Erythroblast (primary cell): Measurements from ENCODE around the gene CDK14.

Experiments
- GATA1 ChIP-seq: IDR thresholded peaks from 2 replicates; pipeline ENCODE4 v1.6.1; 2011; ENCODE audit warnings: low read depth, mild to moderate bottlenecking, control low read depth, low read length, moderate library complexity
- POLR2A ChIP-seq: IDR thresholded peaks from 2 replicates; pipeline ENCODE4 v1.6.1; 2011; ENCODE audit warnings: mild to moderate bottlenecking, low read length

DNA sequence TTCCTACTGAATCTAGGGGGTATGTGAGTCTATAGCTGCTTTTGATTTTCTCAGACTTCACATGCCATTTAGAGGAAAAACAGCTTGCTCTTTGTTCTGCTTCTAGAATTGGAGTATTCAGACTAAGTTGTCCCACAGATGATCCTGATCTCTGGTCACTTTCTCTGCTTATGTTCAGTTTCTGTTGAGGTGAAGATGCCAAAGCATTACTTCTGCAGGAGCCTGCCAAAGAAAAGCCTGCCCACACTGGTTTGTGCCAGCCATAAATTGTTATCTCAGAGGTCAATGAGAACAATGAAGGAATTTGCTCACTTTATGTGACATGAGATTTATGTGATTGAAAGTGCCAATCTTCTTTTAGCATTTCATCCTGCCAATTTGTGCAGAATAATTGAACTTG is 163.6 kb downstream of the CDK14 start:
- TF ChIP-seq POLR2A = no peak
- TF ChIP-seq GATA1 = no peak
